Left forelimb (tissue), 1 donor: Measurements from ENCODE around the gene CALU.

ENCODE experiments used
- DNase-seq: peaks from one replicate; pipeline ENCODE4 v3.0.0-alpha.2; 2018; ENCODE audit warnings: low spot score

CALU gene

DNA sequence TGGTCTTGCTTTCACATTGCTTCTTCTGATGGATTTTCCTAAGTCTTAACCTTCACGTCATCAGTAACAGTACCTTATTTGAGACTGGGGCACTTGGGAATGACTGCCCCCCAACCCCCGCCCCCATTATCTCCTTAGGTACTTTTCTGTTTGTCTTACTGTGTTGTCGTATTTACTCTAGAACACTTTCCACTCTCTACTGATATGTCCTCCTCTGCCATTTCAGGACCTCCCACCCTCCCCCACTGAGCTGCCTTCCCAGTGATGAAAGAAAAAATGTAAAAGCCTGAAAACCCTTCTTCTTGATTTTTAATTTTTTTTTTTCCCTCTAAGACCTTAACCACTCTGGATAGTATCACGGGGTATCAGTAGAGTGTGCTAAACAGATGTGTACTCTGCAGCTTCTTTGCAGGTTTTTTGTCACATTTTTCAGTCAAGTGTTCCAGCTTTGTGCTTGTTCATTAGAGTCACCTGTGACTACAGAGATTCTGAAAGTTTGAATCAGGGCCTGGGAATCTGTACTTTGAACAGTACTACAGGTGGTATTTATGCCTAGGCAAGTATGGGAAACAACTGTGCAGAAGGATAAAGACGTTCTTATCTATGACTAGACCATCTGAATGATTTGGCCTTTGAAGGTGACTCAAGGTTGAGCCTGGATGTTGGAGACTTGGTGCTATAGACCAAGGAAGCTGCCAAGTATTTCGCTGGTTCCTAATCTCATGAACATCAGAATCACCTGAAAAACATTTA lies 8.3 kb downstream of the CALU start:
- no peak for DNase-seq

DNA sequence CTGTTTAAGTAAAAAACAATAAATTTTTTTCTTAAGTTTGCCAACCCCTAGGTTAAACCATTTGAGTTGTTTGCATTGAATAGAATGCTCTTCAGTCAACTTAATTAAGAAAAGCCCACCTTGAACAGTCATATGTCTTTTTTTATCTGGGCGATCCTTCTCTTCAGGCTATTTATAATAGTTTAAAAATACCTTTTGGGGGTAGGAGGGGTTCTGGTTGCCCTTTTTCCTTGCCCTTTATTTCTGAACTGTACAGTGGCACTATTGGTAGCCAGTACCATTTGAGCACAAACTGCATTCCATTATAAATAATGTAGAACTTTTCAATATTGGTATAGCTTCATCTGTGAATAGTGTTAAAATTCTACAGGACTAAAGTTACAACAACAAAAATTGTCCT lies 13.1 kb downstream of the CALU start:
- no peak for DNase-seq

DNA sequence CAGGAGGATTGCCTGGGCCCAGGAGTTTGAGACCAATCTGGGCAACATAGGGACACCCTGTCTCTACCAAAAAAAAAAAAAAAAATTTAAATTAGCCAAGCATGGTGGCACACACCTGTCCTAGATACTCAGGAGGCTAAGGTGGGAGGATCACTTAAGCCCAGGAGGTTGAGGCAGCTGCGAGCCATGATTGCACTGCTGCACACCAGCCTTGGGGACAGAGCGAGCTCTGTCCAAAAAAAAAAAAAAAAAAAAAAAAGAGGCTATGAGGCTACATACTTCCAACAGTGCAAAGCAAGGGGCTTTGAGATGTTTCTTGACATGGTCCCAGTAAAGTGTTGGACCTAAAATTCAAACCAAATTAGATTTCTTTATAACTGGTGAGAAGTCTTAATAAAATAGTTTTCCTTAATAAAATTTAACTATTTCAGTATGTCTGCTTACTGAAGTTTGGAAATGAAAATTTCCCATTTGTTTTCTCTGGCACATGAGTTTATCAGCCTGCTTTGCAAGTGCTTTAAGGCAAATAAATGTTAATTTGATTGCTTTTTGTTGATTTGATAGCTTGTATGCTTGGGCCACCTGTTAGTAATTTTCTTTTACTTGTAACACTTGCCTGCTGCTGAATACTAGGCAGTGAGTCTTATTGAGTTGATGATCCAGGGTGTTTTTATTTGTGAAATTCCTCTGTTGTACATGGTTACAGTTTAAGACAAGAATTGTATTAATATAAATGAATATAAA lies 16.1 kb downstream of the CALU start:
- DNase-seq = no peak

DNA sequence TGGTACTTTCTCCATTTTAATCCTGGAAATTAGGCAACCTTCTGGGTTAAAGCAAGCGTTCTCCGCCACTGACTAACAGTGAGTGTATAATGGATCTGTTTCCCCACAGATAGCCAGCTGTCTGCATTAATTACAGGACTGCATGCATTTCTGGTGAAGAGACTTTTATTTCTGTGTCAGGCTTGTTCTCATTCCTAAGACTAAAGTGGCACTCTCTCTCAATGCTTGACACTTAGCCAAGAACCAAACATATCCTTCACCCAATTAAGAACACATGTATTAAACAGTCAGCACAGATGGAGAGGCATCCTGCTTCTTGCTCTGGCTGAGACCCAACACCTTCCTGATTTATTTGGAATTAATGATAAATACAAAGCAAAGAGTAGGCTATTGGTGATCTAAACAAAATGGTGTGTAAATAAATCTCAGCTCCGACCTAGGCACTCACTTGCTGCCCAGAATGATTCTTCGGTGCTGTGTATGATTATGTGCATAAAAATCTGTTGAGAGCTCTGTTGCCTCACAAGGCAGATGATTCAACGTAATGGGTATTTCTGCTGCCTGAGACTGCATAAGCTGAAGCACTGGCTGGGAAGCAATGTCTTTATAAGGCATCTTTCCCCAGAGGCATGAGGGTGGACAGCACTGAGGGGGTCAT lies 16.8 kb downstream of the CALU start:
- no peak for DNase-seq

DNA sequence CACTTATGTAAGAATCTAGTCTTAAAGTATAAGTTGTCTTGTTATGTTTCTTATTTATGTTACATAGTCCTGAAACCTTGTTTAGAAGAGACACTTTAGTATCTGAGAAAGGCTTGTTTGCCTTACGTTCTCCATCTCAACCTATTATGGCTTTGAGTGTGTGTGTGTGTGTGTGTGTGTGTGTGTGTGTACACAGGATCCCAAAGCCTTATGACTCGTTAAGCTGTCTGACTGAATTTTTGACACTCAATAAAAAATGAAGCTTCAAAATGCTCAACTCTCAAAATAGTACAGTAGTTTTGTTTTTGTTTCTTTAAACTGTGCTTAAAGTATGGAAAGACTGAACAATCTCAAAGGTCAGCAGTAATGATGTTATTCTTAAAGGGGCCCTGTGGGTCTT lies 18.0 kb downstream of the CALU start:
- no peak for DNase-seq

DNA sequence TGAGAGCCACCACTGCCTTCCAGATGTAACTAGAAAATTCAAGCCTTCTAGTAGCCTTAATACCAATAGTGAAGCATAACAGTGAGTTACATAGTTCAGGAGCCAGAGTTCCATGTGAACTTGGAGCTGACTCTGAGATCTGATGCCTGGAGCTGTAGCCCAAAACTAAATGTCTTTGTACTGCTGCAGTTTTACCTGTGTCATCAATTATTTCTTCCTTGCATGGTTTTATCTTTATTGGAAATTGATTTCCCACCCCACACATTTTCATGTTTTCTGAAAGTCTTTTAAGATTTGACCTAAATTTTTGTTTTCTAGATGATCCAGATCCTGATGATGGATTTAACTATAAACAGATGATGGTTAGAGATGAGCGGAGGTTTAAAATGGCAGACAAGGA lies 19.4 kb downstream of the CALU start:
- DNase-seq = no peak

DNA sequence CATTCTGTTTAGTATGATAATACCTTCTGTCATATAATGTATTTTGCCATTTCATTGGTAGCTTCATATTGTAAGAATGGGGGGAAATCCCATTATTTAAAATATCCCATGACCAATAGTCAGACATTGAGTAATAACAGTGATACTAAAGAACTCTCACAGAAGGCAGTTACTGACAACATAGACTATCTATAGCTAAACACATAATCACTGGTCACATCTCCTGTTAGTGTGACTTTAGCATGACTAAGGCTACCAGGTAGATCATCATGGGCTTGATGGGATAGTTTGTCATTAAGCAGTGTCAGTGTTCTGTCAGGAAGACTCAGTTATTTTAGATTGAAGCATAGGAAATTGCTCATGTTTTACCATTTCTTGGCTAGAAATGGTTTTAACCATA lies 20.1 kb downstream of the CALU start:
- no peak for DNase-seq

DNA sequence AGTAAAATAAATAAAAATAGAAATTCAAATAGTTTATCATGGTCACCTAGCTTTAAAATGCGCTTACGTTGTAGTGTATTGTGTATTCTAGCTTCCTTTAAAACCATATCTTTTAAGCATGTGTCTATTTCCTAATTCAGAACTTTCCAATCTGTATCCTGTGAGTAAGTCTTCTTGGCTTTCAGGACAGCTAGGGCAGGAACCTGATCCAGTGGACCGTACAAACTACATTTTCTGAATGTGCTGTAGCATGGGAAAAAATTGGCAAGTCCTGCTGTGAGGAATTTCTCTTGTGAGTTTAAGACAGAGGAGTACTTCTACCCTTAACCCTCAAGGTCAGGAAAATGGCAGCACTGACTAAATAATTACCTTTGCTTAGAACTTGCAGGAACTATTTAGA lies 24.4 kb downstream of the CALU start:
- no peak for DNase-seq

DNA sequence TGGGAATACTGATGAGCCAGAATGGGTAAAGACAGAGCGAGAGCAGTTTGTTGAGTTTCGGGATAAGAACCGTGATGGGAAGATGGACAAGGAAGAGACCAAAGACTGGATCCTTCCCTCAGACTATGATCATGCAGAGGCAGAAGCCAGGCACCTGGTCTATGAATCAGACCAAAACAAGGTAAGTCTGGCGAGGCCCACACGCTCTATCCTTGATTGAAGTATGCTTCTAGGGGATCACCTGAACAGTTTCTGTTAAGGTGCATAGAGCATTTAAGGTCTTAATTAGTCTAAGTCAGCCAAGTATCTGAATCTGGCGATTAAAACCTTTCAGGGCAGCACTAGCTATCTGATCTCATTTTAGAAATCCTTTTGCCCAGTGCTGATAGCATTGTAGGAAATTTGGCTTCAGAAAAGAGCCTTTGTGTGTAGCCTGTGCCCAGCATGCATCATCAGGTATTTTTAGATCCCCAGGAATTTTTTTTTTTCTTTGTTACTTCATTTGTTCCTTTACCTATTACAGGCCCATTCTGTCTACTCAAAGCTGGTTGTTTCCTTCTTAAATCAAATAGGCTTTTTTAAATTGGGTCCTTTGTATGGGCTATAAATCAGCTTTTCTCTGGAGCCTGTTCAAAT lies 28.4 kb downstream of the CALU start:
- no peak for DNase-seq

DNA sequence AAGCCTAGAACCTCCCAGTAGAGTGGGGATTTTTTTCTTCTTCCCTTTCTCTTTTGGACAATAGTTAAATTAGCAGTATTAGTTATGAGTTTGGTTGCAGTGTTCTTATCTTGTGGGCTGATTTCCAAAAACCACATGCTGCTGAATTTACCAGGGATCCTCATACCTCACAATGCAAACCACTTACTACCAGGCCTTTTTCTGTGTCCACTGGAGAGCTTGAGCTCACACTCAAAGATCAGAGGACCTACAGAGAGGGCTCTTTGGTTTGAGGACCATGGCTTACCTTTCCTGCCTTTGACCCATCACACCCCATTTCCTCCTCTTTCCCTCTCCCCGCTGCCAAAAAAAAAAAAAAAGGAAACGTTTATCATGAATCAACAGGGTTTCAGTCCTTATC lies 31.1 kb downstream of the CALU start:
- DNase-seq = no peak

DNA sequence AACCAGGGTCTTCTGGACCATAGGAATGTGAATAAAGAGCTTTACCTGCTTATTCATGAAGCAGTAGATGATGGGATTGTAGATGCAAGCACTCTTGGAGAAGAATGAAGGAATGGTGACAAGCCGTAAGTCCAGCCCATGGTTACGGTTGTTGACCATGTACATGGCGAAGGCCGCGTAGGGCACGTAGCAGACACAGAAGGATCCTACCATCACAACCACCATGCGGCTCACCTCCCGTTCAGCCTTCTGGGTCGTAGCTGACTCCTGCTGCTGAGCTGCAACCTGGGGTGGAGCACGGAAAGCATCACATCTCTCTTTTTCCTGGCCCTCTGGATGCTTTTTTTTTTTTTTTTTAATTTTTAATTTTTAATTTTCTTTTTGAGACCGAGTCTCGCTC lies 34.4 kb downstream of the CALU start:
- DNase-seq = no peak

DNA sequence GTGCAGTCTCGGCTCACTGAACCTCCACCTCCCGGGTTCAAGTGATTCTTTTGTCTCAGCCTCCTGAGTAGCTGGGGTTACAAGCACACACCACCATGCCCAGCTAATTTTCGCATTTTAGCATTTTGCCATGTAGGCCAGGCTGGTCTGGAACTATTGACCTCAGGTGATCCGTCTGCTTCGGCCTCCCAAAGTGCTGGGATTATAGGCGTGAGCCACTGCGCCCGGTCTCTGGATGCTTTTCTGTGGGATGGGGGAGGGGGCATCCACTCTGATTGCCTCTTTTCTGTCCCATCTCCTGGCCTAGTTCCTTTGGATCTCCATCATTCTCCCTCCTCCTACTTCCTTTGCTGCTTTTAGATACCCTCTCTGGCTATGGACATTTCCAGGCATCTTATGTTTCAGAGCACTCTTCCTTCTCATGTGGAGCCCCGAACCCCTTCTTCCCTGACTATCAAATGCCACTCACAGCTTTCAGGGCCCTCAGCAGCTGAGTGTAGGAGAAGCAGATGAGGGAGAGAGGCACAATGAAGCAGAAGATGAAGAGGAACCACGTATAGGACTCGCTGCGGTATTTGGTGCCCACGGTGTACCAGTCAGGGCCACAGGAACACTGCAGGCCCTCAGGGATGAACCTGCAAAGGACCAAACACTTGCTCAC lies 35.0 kb downstream of the CALU start:
- DNase-seq = no peak

DNA sequence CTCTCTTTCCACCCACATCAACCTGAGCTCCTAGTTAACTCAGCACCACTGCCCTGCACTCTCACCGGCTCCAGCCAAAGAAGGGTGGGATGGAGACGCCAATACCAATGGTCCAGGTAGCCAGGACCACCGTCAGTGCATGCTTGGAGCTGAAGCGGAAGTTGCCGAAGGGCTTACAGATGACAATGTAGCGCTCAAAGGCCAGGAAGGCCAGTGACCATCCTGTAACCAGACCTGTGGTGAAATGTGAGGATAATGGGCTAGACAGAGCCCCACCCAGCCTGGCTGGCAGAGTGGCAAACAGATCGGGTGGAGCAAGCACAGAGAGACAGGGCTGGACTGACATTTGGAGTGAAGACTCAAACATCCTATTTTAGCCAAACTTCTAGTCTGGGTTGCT lies 35.8 kb downstream of the CALU start:
- no peak for DNase-seq

DNA sequence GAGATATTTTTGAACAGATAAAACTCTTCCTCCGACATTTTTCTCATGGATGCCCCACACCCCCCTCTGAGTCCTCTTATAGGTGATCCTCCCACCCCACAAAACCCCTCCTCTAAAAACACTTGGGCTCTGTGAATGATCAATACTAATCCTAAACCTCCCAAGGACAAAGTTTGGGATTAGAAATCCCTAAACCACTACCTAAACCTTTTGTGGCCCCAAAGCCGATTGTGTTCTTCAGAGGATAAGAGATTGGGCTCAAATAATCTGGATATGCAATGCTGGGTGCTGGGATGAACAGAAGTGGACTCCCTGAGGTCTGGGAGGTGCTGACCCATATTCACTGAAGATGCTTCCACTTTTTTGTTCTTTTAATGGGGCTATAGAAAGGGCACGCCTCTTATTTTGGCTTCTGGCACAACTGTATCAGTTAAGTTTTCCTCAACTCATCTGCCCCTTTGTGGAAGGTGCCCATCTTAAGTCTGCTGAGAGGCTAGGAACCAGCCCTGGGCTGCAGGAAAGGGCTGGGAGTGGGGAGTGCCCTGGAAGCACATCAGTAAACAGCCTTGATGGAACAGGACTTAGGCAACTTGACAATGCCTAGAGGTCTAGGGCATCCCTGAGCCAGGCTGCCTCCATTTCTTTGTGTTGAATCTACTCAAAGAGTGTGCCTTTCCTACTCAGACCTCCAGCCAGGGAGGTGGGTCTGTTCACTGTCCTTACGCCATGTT lies 36.8 kb downstream of the CALU start, which contains the start of gene OPN1SW:
OPN1SW (minus strand) TSS at position 51 of the 731 bp plus-strand sequence; CDS start at position 38, 13 bp downstream.
- no peak for DNase-seq

DNA sequence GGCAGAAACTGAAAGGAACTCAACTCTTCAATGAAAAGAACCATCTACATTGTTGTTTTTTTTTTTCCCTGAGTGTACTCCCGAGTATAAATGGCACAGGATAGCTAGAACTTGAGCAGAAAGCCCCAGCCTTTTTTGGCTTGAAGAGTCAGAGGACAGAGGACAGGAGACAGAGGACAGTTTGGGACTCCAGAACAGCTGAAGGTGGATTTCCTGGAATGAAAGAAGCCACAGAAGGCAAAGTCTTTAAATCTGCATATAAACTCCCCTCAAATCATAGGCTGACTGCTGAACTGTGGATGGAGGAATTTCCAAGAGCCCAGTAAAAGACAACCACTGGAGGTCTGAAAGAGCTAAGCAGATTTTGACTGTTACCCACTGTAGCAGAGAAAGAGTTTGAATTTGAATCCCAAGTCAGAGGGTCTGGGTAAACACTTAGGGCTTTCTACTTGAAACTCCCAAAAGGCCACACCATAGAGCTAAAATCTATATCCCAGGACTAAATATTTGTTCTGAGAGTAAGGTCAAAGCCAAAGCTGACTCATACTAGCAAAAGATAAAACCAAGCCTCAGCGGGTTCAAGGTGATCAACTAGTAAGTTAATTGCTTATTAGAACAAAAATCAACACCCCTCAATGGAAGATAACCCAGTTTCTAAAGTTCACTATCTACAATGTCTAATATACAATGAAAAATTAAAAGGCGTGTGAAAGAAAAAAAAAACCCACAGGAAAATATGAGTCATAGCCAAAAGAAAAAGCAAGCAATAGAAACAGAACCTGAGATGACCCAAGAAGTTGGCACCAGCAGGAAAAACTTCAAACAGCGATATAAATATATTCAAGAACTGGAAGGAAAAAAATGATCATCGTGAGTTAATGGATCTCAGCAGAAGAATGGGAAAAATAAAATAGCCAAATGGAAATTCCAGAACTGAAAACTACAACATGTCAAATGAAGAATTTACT lies 38.3 kb downstream of the CALU start:
- DNase-seq = no peak

DNA sequence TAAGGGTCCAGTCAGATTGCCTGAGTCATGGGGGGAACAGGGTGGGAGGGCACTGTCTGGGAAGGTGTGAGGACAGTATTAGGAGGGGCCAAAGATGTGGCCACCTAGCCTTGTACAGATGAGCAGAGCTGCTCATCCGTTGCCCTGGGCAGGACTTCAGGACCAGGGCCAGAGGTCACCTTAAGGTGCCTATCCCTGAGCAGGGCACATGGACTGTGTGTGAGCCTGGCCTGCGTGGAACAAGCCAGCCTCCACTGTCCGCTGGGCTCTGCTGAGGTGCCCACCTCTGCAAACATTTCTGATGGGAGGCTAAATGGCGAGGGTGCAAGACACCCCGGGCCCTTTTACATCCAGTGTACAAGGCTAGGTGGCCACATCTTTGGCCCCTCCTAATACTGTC lies 39.8 kb downstream of the CALU start:
- DNase-seq = no peak

DNA sequence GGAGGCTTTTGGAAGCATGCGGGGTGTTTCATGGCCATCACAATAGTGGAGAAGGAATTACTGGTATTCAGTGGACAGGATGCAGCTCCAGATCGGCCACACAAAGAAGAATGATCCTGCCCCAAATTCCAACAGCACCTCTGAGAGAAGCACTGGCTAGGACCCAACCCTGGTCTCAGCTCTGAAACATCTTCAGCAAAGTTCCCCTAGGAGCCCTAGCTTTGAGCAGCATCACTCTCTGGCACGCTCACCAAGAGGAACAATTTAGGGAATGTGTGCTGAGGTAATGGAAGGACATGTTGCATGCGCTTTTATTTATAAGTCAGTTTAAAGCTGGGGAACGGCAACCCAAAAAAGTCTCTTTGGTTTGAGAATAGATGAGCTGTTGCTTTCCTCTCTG lies 42.0 kb downstream of the CALU start:
- no peak for DNase-seq

DNA sequence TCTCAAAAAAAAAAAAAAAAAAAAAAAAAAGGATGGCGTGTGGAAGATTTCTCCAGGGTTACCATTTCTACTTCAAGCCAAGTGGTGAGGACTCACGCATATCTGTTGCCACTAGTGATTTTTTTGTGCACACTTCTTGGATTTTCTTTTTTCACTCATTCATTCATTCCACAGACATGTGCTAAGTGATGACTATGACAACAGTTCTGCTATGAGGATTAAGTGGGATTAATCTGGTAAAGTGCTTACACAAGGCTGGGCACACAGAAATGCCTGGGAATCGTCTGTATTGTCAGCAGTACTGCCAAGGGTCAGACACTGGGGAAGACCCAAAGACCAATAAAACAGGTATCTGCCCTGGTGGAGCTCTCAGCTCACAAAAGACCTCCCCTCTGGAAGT lies 42.7 kb downstream of the CALU start:
- no peak for DNase-seq

DNA sequence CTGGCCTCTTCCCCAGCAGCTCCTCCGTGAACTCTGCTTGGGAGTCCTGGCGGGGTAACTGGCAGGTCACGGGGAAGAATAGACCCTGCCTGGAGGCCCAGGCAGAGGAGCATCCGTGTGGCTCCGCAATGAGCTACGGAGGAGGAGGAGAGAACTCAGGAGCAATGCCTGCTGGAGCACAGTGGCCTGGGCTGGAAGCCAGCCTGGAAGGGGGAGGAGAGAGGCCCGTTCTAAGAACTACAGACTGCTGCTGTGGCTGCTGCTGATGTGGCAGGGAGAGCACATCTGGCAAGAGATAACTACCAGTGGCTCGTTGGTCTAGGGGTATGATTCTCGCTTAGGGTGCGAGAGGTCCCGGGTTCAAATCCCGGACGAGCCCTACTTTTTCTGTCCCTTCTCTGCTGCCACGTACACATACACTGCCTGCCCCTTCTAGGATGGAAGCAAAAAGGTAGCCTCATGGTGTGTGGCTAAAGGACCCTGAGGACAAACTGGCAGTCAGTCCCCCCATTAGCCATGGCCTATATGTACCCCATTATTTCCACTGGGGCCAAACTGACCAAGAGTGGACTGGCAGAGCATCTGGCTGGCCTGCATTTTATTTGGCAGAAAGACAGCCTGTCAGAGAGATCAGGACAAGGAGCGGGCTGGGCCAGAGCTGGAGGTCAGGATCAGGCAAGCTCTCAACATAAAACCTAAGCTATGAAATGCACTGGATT lies 44.1 kb downstream of the CALU start:
- DNase-seq = peak; percentile 90

DNA sequence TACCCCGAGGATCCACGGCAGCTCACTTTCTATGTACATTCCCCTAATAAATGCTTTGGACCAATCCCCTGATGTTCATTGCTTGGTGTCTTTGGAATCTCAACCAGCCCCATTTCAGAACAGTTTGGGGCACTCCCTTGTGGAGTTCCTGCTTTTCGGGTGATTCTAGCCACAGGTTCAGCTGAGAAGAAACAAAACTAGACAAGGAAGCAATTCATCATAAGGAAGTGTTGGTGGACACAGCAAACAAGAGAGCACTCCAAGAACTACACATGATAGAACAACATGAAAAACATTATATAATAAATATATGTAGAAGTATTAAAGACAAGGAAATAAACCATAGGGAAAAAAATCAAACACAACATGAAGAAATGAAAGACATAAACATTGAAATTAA lies 46.6 kb downstream of the CALU start:
- no peak for DNase-seq
